Adrenal gland (tissue), 12 donors: ENCODE results near the gene FGD2. TPM values are rescaled to one million over a fixed set of nuclear protein-coding genes. Genes with fewer than 3 reads are reported as not detected.

Experiments used
- DNase-seq, 7 donors: peaks; one replicate each; pipeline ENCODE4 v3.0.0-alpha.2; 2019 to 2020
- H3K27ac ChIP-seq, 5 donors: fragments of 200-600 bp; sonication (generic) in 4 of 5; 1 replicate in 3 of 5; 2 replicates in 2 of 5; pipeline versions ENCODE4 v1.5.1 to v1.8.0; 2016 to 2020; ENCODE audit warnings: mild to moderate bottlenecking in 1 of 5
- H3K27me3 ChIP-seq: fragments of 200-600 bp; 2 replicates; pipeline ENCODE4 v1.8.0; 2021
- H3K36me3 ChIP-seq, 2 donors: fragments of 200-600 bp; replicated peaks in 1 of 2; 1 replicate in 1 of 2; 2 replicates in 1 of 2; pipeline versions ENCODE4 v1.5.1 to v1.8.0; 2018 to 2022
- H3K4me1 ChIP-seq, 2 donors: fragments of 200-600 bp; replicated peaks in 1 of 2; 1 replicate in 1 of 2; 2 replicates in 1 of 2; pipeline versions ENCODE4 v1.5.1 to v1.8.0; 2018 to 2021
- H3K4me3 ChIP-seq, 4 donors: fragments of 200-600 bp; sonication (generic) in 3 of 4; one replicate each; pipeline ENCODE4 v1.5.1; 2016 to 2018
- H3K9me3 ChIP-seq, 3 donors: fragments of 200-600 bp; sonication (generic) in 1 of 3; replicated peaks in 1 of 3; 1 replicate in 2 of 3; 2 replicates in 1 of 3; pipeline versions ENCODE4 v1.5.1 to v1.8.0; 2016 to 2021
- CTCF ChIP-seq, 6 experiments: fragments of 450-650 bp in 4 of 6; fragments of 200-600 bp in 2 of 6; sonication (generic) in 1 of 6; IDR thresholded peaks; 1 replicate in 5 of 6; 2 replicates in 1 of 6; pipeline versions ENCODE4 v1.5.1 to v1.8.0; 2016 to 2021; ENCODE audit warnings: antibody characterized with exemption in 6 of 6, mild to moderate bottlenecking in 2 of 6, moderate library complexity in 1 of 6
- POLR2A ChIP-seq, 2 donors: fragments of 450-650 bp; IDR thresholded peaks; one replicate each; pipeline ENCODE4 v1.6.1; 2017; ENCODE audit warnings: antibody characterized with exemption in 2 of 2, mild to moderate bottlenecking in 2 of 2, moderate library complexity in 1 of 2
- WGBS, 4 donors: extraction: QIAGEN DNeasy Blood & Tissue Kit in 2 of 4; methylation state at CpG; one replicate each; pipeline versions ENCODE4 v1.1.5 to v1.1.7; 2013 to 2017; 5-methylcytosine and 5-hydroxymethylcytosine counted together
- intact Hi-C, 2 donors: fragments of 100-400 bp; cut with DNase I; formaldehyde crosslinking; loops; one replicate each; pipeline versions ENCODE4 v1.14.1 to v1.15.0; 2022 to 2023
- polyA plus RNA-seq, 3 donors: library from polyadenylated mRNA; stranded (reverse); fragments of 200-250 nt in 2 of 3; fragments of 350-450 nt in 1 of 3; fragmentation: Illumina TruSeq in 1 of 3; extraction: RNeasy Lipid Tissue Mini Kit (QIAGEN cat#74804) in 1 of 3; gene quantifications; one replicate each; pipeline ENCODE4 v1.2.3, GENCODE V29; 2013 to 2014
- total RNA-seq, 9 donors: library from RNA; depleted of rRNA in 4 of 9; stranded (reverse); fragments of >200 nt in 4 of 9; fragments of 120-200 nt in 1 of 9; fragmentation: NEBNext Ultra II Directional in 1 of 9; extraction: Animal tissue kit (Norgen Biotek cat#: 25700) in 1 of 9; gene quantifications; one replicate each; pipeline versions ENCODE4 v1.1.0 to v1.2.4, GENCODE V29; 2013 to 2023
- donor health status: healthy with polysubstance abuse.
- donor health status: Bipolar disorder and iron deficiency.
- donor health status: DM: yes; HTN: yes; CAD: no.
- donor health status: DM: no; HTN: no; CAD: no.
- donor health status: DM: no; HTN: no; CAD: no.
- donor health status: DM: yes; HTN: yes; CAD: no.

Gene FGD2
- total and polyA plus RNA-seq, 12 donors: 2.0 to 117 (median 26.4) TPM

GRCh38 chr6:37047346-37047688 is 41.9 kb downstream of the FGD2 start:
- H3K9me3 ChIP-seq: no peaks in the 10 kb centered on the region
- no peaks in the 10 kb centered on the region for H3K36me3 ChIP-seq
- peaks cover 0 to 18% of the 10 kb centered on the region in 2 donors for H3K4me1 ChIP-seq
- no peak overlapping the region for H3K4me3 ChIP-seq
- WGBS, 4 donors: 81 to 95% (median 86%) methylated on average over 4 to 5 of the region's 5 CpGs
- H3K27me3 ChIP-seq: no peaks in the 10 kb centered on the region
- no peak for DNase-seq
- intact Hi-C loops: no loop called here
- H3K27ac ChIP-seq: no peak overlapping the region
- TF ChIP-seq POLR2A (IDR thresholded peaks at IDR 0.05): no peak
- no peak for TF ChIP-seq CTCF (IDR thresholded peaks at IDR 0.05)

- DNase-seq: no peak
- H3K36me3 ChIP-seq: no peaks in the 10 kb centered on the region
- H3K27ac ChIP-seq: no peak overlapping the region
- 84 to 90% (median 88%) methylated on average over 8 to 10 of the region's 10 CpGs for WGBS, 4 donors
- H3K4me3 ChIP-seq: no peak overlapping the region
- TF ChIP-seq POLR2A (IDR thresholded peaks at IDR 0.05): no peak
- no peaks in the 10 kb centered on the region for H3K9me3 ChIP-seq
- peaks cover 0 to 18% of the 10 kb centered on the region in 2 donors for H3K4me1 ChIP-seq
- H3K27me3 ChIP-seq: no peaks in the 10 kb centered on the region
- intact Hi-C loops: no loop called here
Measured at GRCh38 chr6:37047689-37048402, 42.4 kb downstream of the FGD2 start.

DNA sequence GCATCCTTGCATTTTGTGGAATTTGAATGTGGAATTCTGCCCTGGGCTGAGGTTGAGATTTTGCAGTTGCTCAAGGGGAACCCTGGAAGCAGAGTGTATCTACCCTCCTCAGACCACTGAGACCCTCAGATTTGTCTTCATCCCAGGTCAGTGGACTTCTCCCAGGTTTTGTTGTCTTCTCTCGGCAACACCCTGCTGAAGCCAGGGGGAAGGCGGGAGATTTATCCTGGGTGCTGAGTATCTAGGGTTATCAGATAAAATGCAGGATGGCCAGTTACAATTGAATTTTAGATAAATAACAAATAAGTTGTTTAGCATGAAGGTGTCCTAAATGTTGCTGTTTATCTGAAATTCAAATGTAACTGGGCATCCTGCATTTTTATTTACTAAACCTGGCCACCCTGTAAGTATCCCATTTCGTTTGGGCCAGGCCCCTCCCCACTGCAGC is 43.0 kb downstream of the FGD2 start:
- Histone ChIP-seq H3K27ac (no peak overlapping the region), H3K4me1 (peaks cover 0 to 18% of the 10 kb centered on the region in 2 donors), H3K9me3 (no peaks in the 10 kb centered on the region), H3K27me3 (no peaks in the 10 kb centered on the region), H3K36me3 (no peaks in the 10 kb centered on the region), H3K4me3 (no peak overlapping the region)
- TF ChIP-seq CTCF (IDR thresholded peaks at IDR 0.05) (no peak), POLR2A (IDR thresholded peaks at IDR 0.05) (no peak)
- intact Hi-C loops: no loop called here
- no peak for DNase-seq
- WGBS, 4 donors: 63 to 73% (median 71%) methylated on average over 3 of the region's 3 CpGs

GRCh38 chr6:37048851-37049757 is 43.6 kb downstream of the FGD2 start:
- Histone ChIP-seq H3K27me3 (no peaks in the 10 kb centered on the region), H3K36me3 (no peaks in the 10 kb centered on the region), H3K4me1 (peaks cover 0 to 18% of the 10 kb centered on the region in 2 donors), H3K4me3 (no peak overlapping the region), H3K9me3 (no peaks in the 10 kb centered on the region), H3K27ac (no peak overlapping the region)
- whole genome bisulfite sequencing, 4 donors: 80 to 89% (median 82%) methylated on average over 15 to 19 of the region's 19 CpGs
- DNase-seq: no peak
- intact Hi-C loops: no loop called here
- no peak for TF ChIP-seq CTCF (IDR thresholded peaks at IDR 0.05)
- TF ChIP-seq POLR2A (IDR thresholded peaks at IDR 0.05): no peak
